Brain microvascular endothelial cell (primary cell): ENCODE data around the gene TJP2.

Experiments used
- DNase-seq: peaks from one replicate; pipeline ENCODE4 v3.0.0-alpha.2; 2020
- H3K27ac ChIP-seq: fragments of 250-450 bp; sonication (Bioruptor Pico); 2 replicates; pipeline ENCODE4 v1.5.1; 2020; ENCODE audit warnings: mild to moderate bottlenecking, moderate library complexity
- H3K27me3 ChIP-seq: fragments of 250-450 bp; sonication (Bioruptor Pico); replicated peaks from 2 replicates; pipeline ENCODE4 v1.5.1; 2020; ENCODE audit warnings: mild to moderate bottlenecking
- H3K36me3 ChIP-seq: fragments of 250-450 bp; sonication (Bioruptor Pico); replicated peaks from 2 replicates; pipeline ENCODE4 v1.5.1; 2020; ENCODE audit warnings: mild to moderate bottlenecking
- H3K4me3 ChIP-seq: 2 replicates; pipeline ENCODE4 v1.5.1; 2011; ENCODE audit warnings: low read depth, mild to moderate bottlenecking, control low read depth, low read length, moderate library complexity
- CTCF ChIP-seq: IDR thresholded peaks from 2 replicates; pipeline ENCODE4 v1.5.1; 2011; ENCODE audit warnings: low read depth, mild to moderate bottlenecking, moderate library complexity, low read length, control low read depth, inconsistent platforms; ENCODE audit errors: missing control alignments
- in situ Hi-C: cut with HindIII; loops from 2 replicates; pipeline ENCODE4 v1.10.0; 2017; ENCODE audit warnings: low sequenced_read_pairs, low pct_ligation_motif_present

The TJP2 gene

GRCh38 chr9:69292078-69292477 lies 118.0 kb downstream of the TJP2 start:
- no peak for TF ChIP-seq CTCF
- Histone ChIP-seq H3K36me3 (no peaks in the 10 kb centered on the region), H3K27ac (no peak overlapping the region), H3K4me3 (no peak overlapping the region), H3K27me3 (no peaks in the 10 kb centered on the region)
- in situ Hi-C loops: no loop called here
- no peak for DNase-seq

GRCh38 chr9:69293156-69293555 lies 119.1 kb downstream of the TJP2 start:
- no peaks in the 10 kb centered on the region for H3K27me3 ChIP-seq
- DNase-seq: no peak
- no peak for TF ChIP-seq CTCF
- in situ Hi-C loops: no loop called here
- H3K36me3 ChIP-seq: no peaks in the 10 kb centered on the region
- H3K27ac ChIP-seq: no peak overlapping the region
- H3K4me3 ChIP-seq: no peak overlapping the region

- no peak overlapping the region for H3K4me3 ChIP-seq
- TF ChIP-seq CTCF: no peak
- no peak overlapping the region for H3K27ac ChIP-seq
- H3K36me3 ChIP-seq: no peaks in the 10 kb centered on the region
- in situ Hi-C loops: no loop called here
- no peak for DNase-seq
- no peaks in the 10 kb centered on the region for H3K27me3 ChIP-seq
These were observed 121.9 kb downstream of the TJP2 start for GRCh38 chr9:69295872-69296552.

GRCh38 chr9:69297300-69297980 lies 123.4 kb downstream of the TJP2 start:
- DNase-seq: no peak
- no peak for TF ChIP-seq CTCF
- Histone ChIP-seq H3K27ac (no peak overlapping the region), H3K36me3 (no peaks in the 10 kb centered on the region), H3K27me3 (no peaks in the 10 kb centered on the region), H3K4me3 (no peak overlapping the region)
- in situ Hi-C loops: no loop called here

- H3K36me3 ChIP-seq: no peaks in the 10 kb centered on the region
- no peak for DNase-seq
- no peak for TF ChIP-seq CTCF
- in situ Hi-C loops: no loop called here
- H3K27me3 ChIP-seq: no peaks in the 10 kb centered on the region
- H3K4me3 ChIP-seq: no peak overlapping the region
- no peak overlapping the region for H3K27ac ChIP-seq
These were observed 125.2 kb downstream of the TJP2 start for GRCh38 chr9:69299315-69299714.
